ENCODE measurements around the gene SUMO2.
"Not testable (repeated sequence)": the region's sequence is repeated elsewhere in the genome, so short reads cannot be mapped to it uniquely, and the experiment has no call there.

The SUMO2 gene

GRCh38 chr17:75181608-75182318, 996 bp downstream of the SUMO2 start:
- peak; percentile 66 for DNase-seq

- no peak for DNase-seq
These were observed 1.6 kb downstream of the SUMO2 start for GRCh38 chr17:75181110-75181509.

DNA sequence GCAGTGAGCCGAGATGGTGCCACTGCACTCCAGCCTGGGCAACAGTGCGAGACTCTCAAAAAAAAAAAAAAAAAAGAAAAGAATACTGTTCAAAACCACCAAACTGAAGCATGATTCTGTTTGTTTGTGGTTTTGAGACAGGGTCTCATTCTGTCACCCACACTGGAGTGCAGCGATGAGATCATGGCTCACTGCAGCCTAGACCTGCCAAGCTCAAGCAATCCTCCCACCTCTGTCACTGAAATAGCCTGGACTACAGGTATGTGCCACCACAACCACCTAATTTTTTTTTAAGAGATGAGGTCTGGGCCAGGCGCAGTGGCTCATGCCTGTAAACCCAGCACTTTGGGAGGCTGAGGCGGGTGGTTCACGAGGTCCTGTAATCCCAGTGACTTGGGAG, 4.3 kb downstream of the SUMO2 start:
- DNase-seq = no peak

- DNase-seq = no peak
These were observed 6.1 kb downstream of the SUMO2 start for GRCh38 chr17:75176625-75177024.

DNA sequence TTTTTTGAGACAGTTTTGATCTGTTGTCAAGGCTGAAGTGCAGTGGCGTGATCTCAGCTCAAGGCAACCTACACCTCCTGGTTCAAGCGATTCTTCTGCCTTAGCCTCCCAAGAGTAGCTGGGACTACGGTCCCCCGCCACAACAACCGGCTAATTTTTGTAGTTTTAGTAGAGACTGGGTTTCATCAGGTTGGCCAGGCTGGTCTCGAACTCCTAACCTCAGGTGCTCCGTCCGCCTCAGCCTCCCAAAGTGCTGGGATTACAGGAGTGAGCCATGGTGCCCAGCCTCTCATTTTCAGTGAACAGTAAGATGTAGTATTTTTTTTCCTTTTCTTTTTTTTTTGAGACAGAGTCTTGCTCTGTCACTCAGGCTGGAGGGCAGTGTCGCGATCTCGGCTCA, 7.8 kb downstream of the SUMO2 start:
- no peak for DNase-seq

GRCh38 chr17:75173526-75173925, 9.2 kb downstream of the SUMO2 start:
- DNase-seq = no peak

- no peak for DNase-seq
These were observed 13.8 kb downstream of the SUMO2 start for GRCh38 chr17:75168998-75169397.

- DNase-seq = not testable (repeated sequence)
These were observed 18.2 kb downstream of the SUMO2 start for GRCh38 chr17:75164606-75165005.

GRCh38 chr17:75163074-75163473, 19.7 kb downstream of the SUMO2 start:
- no peak for DNase-seq

- DNase-seq = no peak
These were observed 22.5 kb downstream of the SUMO2 start for GRCh38 chr17:75160211-75160610.

DNA sequence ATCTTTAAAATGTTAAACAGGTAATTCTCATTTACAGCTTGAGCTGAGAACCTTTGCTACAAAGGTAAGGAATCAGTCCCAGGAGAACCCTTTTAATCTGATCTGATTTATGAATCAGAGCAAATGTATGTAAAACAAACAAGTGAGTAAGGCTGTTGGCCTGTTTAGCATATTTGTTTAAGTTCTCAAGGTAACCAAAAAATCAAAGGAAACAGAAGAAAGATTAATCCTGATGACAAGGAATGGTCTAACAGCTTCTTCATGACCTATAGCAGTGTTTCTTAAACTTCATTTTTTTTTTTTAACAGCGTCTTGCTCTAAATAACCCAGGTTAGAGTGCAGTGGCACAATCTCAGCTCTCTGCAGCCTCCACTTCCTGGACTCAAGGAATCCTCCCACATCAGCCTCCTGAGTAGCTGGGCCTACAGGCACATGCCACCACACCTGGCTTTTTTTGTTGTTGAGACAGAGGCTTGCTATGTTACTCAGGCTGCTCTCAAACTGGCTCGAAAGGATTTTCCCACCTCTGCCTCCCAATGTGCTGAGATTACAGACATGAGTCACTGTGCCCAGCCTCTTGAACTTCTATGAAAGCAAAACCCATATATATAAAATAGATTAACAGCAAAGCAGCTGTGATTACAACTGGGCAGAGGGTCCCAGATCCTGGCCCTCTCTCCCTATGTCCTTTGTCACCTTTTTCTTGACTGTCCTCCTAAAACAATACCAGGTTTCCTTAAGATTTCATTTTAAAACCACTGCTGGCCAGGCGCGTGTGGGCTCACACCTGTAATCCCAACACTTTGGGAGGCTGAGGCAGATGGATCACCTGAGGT, 23.3 kb downstream of the SUMO2 start:
- DNase-seq = no peak

DNA sequence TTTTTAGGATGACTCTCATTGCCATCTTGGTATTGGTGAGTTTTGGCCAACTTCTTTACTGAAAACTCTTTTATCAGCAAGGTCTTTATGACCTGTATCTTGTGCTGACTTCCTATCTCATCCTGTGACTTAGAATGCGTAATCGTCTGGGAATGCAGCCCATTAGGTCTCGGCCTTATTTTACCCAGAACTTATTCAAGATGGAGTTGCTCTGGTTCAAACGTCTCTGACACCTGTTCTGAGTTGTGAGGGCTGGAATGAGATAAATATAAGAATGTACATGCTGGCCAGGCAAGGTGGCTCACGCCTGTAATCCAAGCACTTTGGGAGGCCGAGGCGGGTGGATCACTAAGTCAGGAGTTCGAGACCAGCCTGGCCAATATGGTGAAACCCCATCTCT, 24.3 kb downstream of the SUMO2 start:
- not testable (repeated sequence) for DNase-seq

DNA sequence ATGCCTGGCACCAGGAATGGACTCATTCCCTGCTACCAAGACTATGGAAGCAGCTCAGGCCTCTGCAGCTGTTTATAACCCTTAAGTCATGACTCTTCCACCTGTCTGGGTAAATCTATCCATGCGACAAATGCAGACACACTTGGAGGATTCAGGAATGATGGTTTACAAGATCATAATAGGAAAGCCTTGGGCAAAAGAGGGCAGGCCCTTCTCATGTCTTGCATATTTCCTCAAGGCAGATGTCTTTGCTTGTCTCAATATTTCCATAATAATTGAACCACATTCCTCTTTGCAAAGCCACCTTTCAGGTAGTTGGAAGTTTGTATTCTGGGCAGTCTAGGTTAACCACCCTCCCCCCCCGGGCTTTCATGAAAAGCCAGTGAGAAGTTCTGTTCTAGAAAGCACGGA, 27.6 kb downstream of the SUMO2 start:
- DNase-seq = no peak

DNA sequence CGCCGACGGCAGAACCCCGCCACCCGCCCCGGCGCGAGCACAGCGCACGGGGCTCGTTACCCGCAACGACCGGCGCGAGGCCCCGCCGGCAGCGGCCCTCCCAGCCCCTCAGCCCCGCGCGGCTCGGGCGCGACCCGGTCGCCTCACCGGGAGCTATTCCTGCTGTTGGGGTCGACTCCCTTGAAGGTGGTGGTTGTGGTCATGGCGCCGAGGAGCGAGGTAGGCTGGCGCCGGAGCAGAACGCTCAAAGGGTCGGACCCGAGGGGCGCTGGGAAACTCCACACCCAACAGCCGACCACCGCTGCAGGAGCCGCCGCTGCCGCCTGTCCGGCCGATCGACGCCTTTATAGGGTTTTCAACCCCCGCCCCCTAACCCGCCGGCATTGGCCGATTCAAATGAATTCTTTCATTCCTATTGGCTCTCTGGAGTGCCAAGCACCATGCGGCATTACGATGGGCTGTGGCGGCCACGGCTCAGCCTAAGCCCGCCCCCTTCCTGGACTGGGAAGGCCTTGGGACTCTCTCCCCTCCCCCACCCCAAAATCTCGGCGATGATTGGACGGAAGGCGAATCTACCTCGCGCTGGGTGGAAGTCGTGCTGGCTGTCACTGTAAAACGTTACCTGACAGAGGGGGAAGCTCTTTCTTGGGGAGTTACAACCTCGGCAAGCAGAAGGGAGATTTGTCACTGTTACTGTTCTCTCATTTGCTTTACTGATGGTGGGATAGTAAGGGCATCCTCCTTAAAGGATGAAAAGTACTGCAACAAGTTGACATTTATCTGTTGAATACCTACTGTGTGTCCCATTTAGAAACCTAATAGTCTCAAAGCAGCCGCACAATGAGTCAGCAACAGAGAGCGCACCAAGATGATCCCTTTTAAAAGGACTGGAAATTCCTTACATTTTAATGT, 28.3 kb downstream of the SUMO2 start, which contains the start of gene JPT1:
JPT1 (minus strand) TSS at position 318 of the 912 bp plus-strand sequence; CDS start at position 203, 115 bp downstream.
- peak; percentile 99 for DNase-seq

GRCh38 chr17:75153780-75154194, 29.0 kb downstream of the SUMO2 start:
- no peak for DNase-seq

GRCh38 chr17:75152922-75153779, 29.6 kb downstream of the SUMO2 start:
- DNase-seq = peak; percentile 19

DNA sequence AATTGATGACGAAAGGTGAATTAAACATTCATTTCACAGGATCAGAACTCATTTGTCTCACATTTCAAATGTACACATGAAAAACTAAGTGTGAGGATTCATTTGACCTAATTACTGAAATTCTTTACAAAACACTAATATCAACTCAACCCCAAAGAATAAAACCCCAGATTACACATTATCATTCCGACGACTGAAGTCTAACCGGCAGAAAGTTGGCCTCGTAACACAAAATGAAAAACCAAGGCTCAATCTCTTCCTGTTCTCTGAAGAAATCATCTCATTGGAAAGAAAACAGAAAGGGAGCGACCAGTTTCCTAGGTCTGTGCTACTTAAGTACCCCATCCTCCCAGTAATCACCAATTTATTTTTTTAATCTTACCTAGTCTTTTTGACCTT, 30.2 kb downstream of the SUMO2 start:
- no peak for DNase-seq

- DNase-seq = peak; percentile 39
These were observed 30.8 kb downstream of the SUMO2 start for GRCh38 chr17:75151930-75152329.

GRCh38 chr17:75147878-75148546, 34.7 kb downstream of the SUMO2 start:
- no peak for DNase-seq

- DNase-seq = no peak
These were observed 36.2 kb downstream of the SUMO2 start for GRCh38 chr17:75146592-75146991.

DNA sequence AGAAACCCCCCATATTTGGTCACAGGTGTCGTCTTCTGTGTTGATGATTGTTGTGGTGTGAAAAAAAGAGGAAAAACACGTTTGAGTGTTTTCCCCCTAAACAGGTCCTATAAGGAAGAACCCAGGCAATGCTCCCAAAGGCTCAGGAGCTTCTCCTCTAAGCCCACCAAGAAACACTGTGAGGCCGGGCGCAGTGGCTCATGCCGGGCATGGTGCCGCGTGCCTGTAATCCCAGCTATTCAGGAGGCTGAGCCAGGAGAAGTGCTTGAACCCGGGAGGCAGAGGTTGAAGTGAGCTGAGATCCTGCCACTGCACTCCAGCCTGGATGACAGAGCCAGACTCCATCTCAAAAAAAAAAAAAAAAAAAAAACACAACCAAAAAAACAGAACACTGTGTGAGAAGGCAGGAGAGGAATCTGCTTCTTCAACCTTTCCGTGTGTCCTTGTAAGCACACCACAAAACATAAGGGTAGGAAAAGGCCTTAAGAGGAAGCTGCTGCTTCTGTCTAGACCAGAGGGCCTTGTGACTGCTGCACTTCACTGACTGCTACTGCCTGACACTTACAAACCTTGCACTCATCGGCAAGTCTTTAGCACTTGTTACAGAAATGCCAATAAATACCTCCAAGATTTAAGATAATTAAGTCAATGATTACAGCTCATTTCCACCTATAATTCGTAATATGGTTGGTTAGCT, 37.8 kb downstream of the SUMO2 start:
- no peak for DNase-seq
